ENCODE results near the gene CPSF4L. TPM values are rescaled to one million over a fixed set of nuclear protein-coding genes. Genes with fewer than 3 reads are reported as not detected.

The CPSF4L gene
- polyA plus RNA-seq, 2 of the 4 experiments (the other 2 are of a cell fraction), result 0.13 TPM; not detected in 1

DNA sequence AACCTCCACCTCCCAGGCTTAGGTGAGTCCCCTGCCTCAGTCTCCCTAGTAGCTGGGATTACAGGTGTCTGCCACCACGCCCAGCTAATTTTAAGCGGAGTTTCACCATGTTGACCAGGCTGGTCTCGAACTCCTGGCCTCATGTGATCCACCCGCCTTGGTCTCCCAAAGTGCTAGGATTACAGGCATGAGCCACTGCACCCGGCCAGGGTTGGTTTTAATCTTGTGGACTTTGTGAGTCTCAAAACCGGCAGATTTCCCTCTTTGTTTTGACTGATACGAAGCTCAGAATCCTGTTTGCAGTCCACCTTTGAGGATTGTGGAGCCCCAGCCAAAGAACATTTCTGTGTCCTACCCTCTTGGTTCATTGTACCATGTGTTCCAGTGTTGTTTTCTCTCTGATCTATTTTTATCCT, 16.4 kb upstream of the CPSF4L start:
- Histone ChIP-seq H3K4me3 (no peak overlapping the region), H3K27ac (no peak overlapping the region; a peak in 1 of 6 replicates), H3K9me3 (no peaks in the 10 kb centered on the region), H3K4me2 (no peak overlapping the region), H3K4me1 (peaks cover 7% of the 10 kb centered on the region; the same call in 2 of the 3 replicates)
- ChIA-PET CTCF (interaction anchor here (0.8 to 9.1 kb wide), 10 partner anchors 10 to 93 kb away, joined by 3 to 72 read pairs (median 3); no protein-coding TSS in a partner anchor), POLR2A (no interaction called here)
- 72% methylated on average over 7 of the region's 7 CpGs for WGBS (ENCODE audit: missing lambda C conversion rate)
- DNase-seq (ENCODE audit: low read depth in 1 of 2, low spot score in 1 of 2) (no peak), ATAC-seq (no peak), FAIRE-seq (no peak)
- TF ChIP-seq POLR2AphosphoS2 (conservative IDR thresholded peaks at IDR 0.05; ENCODE audit: low read length) (0 out of 2 replicates have a peak, but pooled peaks have one; percentile 44), CBX2 (IDR thresholded peaks at IDR 0.05; ENCODE audit: borderline replicate concordance, low read depth) (no peak)

DNA sequence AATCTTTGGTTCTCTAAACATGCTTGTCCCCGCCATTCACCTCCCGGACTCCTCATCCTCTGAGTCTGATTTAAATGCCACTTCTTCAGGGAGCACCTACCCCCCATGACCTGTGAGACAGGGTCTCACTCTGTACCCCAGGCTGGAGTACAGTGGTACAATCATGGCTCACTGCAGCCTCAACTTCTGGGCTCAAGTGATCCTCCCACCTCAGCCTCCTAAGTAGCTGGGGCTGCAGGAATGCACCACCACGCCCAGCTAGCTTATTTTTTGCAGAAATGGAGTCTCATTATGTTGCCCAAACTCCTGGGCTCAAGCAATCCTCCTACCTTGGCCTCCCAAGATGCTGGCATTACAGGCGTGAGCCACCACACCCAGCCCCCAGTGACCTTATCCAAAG, 12.8 kb upstream of the CPSF4L start:
- POLR2A ChIA-PET, result no interaction called here
- Histone ChIP-seq H3K4me1 (peaks cover 7% of the 10 kb centered on the region; the same call in 2 of the 3 replicates), H3K9me3 (0 out of 3 replicates have a peak, but pooled peaks cover 4% of the 10 kb centered on the region), H3K4me3 (no peak overlapping the region), H3K4me2 (no peak overlapping the region), H3K27ac (no peak overlapping the region)
- TF ChIP-seq TP53 (CRISPR knock-in tag; IDR thresholded peaks at IDR 0.05) (no peak), POLR2AphosphoS2 (conservative IDR thresholded peaks at IDR 0.05; ENCODE audit: low read length) (no peak; the same call in 1 of the 2 replicates), CHD4 (IDR thresholded peaks at IDR 0.05; ENCODE audit: borderline replicate concordance) (no peak), E2F6 (IDR thresholded peaks at IDR 0.05; ENCODE audit: borderline replicate concordance, low read depth) (no peak), FOSL2 (IDR thresholded peaks at IDR 0.05) (no peak), FOSL2 (CRISPR knock-in tag; IDR thresholded peaks at IDR 0.05) (no peak), CTCF (IDR thresholded peaks at IDR 0.05) (no peak), RAD21 (conservative IDR thresholded peaks at IDR 0.05 in 1 of 2, IDR thresholded peaks at IDR 0.05 in 1 of 2) (no peak), MAFK (IDR thresholded peaks at IDR 0.05; ENCODE audit: partially characterized antibody) (no peak), ZFP36 (IDR thresholded peaks at IDR 0.05; ENCODE audit: borderline replicate concordance, partially characterized antibody) (no peak), USF2 (IDR thresholded peaks at IDR 0.05) (no peak), HOXA7 (CRISPR knock-in tag; IDR thresholded peaks at IDR 0.05) (no peak), MYC (IDR thresholded peaks at IDR 0.05; ENCODE audit: borderline replicate concordance, low read length) (no peak), EHF (CRISPR knock-in tag; IDR thresholded peaks at IDR 0.05) (no peak), KDM1A (IDR thresholded peaks at IDR 0.05; ENCODE audit: low read depth) (no peak), BCL3 (IDR thresholded peaks at IDR 0.05) (no peak), ZNF302 (CRISPR knock-in tag; IDR thresholded peaks at IDR 0.05) (no peak)
- no peak for DNase-seq (ENCODE audit: low read depth in 1 of 2, low spot score in 1 of 2)
- no peak for FAIRE-seq
- 95% methylated on average over 4 of the region's 4 CpGs for WGBS (ENCODE audit: missing lambda C conversion rate)
- CTCF ChIA-PET, result interaction anchor here (0.7 to 2.3 kb wide), 3 partner anchors 18 to 95 kb away, joined by 3 to 10 read pairs (median 3); no protein-coding TSS in a partner anchor
- no peak for ATAC-seq

DNA sequence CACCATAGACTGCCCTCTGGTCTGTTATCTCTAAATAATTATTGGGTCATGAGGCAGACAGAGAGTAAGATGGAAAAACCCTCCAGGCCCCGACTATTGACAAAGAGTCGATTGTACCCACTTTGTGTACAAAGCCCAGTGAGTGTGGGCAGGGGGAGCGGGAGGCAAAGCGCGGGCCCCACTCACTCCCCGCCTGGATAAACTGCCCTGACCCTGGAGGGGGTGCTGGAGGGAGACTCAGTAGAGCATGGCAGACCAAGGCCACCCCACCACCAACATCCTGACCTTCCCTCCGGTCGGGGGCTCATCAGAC, 11.2 kb upstream of the CPSF4L start:
- no peak for ATAC-seq
- ChIA-PET POLR2A (no interaction called here), CTCF (interaction anchor here (3.4 kb wide), 1 partner anchor 17 kb away, joined by 21 read pairs; no protein-coding TSS in a partner anchor)
- TF ChIP-seq RCOR1 (IDR thresholded peaks at IDR 0.05; ENCODE audit: low read depth, low read length) (no peak), TFCP2L1 (CRISPR knock-in tag; IDR thresholded peaks at IDR 0.05) (no peak), SREBF2 (IDR thresholded peaks at IDR 0.05) (no peak)
- Histone ChIP-seq H3K4me1 (no peaks in the 10 kb centered on the region), H3K27ac (no peak overlapping the region), H3K4me2 (no peak overlapping the region), H3K4me3 (no peak overlapping the region), H3K9me3 (0 out of 3 replicates have a peak, but pooled peaks cover 4% of the 10 kb centered on the region)
- no peak for FAIRE-seq
- DNase-seq (ENCODE audit: low read depth in 1 of 2, low spot score in 1 of 2), result no peak
- 76% methylated on average over 8 of the region's 8 CpGs for WGBS (ENCODE audit: missing lambda C conversion rate)

All from A549 (cell line).